ENCODE data around the gene JAML. TPM values are rescaled to one million over a fixed set of nuclear protein-coding genes. Genes with fewer than 3 reads are reported as not detected.

Gene JAML
- total RNA-seq, 4 donors from 2014 or later = 3.2 to 15.1 (median 8.0) TPM

DNA sequence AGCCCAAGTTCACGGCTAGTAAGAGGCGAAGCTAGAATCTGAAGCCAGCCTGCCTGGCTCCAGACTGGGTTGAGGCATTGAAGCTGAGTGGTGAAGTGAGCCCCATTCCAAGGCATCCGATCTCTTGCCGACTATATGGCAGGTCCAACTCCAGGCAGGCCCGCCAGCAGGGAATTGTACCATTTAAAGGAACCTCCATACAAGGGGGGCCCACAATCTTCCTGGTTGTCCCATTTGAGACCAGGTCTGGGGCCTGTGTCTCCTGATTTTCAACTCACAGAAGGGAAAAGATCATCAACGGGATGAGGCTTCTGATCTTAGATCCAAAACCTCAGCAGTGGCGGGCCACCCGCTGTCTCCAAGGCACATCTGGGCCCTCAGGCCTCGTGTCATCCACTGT is 52.5 kb downstream of the JAML start:
- Histone ChIP-seq H3K36me3 (no peaks in the 10 kb centered on the region), H3K4me1 (peaks cover 0 to 7% (median 2%) of the 10 kb centered on the region in 4 donors), H3K27me3 (peaks cover 37% of the 10 kb centered on the region), H3K4me3 (no peak overlapping the region), H3K9me3 (no peaks in the 10 kb centered on the region), H3K27ac (no peak overlapping the region)
- TF ChIP-seq, protein P1, sequence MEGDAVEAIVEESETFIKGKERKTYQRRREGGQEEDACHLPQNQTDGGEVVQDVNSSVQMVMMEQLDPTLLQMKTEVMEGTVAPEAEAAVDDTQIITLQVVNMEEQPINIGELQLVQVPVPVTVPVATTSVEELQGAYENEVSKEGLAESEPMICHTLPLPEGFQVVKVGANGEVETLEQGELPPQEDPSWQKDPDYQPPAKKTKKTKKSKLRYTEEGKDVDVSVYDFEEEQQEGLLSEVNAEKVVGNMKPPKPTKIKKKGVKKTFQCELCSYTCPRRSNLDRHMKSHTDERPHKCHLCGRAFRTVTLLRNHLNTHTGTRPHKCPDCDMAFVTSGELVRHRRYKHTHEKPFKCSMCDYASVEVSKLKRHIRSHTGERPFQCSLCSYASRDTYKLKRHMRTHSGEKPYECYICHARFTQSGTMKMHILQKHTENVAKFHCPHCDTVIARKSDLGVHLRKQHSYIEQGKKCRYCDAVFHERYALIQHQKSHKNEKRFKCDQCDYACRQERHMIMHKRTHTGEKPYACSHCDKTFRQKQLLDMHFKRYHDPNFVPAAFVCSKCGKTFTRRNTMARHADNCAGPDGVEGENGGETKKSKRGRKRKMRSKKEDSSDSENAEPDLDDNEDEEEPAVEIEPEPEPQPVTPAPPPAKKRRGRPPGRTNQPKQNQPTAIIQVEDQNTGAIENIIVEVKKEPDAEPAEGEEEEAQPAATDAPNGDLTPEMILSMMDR (IDR thresholded peaks at IDR 0.05) = no peak
- TF ChIP-seq EP300 (IDR thresholded peaks at IDR 0.05; ENCODE audit: low read depth) = no peak
- no peak for TF ChIP-seq POLR2AphosphoS5 (IDR thresholded peaks at IDR 0.05)
- no peak for TF ChIP-seq POLR2A (IDR thresholded peaks at IDR 0.05)
- 85 to 100% methylated on average over 2 to 9 of the region's 9 CpGs for WGBS, 2 donors (ENCODE audit: low coverage in 1 of 2)
- intact Hi-C loops (cut with DNase I; ENCODE audit: low total_unique reads) (no loop called here), in situ Hi-C loops (cut with MboI; ENCODE audit: low pct_ligation_motif_present in 1 of 4, low pct_unique_long_range_greater_than_20kb in 1 of 4, low sequenced_read_pairs in 3 of 4) (no loop called here)
- DNase-seq = no peak

DNA sequence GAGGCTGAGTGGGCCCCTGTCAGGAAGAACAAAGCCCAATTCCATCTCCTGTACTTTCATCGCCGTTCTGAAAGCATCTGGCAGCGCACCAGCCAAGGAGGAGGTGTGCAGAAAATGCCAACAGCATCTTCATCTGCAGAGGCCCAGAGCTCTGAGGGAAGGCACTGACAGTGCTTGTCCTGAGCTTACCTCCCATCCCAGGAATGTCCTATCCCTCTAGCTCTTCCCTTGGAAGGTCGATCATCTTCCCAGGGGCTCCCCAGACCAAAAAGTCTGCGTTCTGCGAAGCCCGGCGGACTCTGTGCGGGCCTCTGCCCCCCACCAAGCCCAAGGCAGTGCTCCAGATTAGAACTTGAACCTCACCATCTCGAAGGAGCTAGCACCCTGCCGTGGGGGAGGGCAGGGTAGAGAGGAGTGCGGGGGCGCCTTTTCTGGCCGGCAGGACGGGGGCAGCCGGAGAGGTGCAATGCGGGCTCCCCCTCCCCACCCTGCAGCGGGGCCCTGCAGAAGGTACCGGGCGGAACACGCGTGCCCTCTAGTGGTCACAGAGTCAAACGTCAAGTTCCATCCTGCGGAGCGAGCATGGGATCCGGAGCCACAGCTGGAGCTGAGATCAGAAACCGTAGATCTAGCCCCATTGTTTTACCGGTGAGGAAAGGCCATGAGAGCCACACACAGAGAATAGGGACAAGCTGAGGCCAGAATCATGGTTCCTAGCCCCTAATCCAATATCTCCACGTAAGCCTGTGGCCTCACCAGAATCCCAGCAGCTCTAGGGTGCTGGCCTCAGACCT is 53.3 kb downstream of the JAML start:
- no peaks in the 10 kb centered on the region for H3K36me3 ChIP-seq
- no peaks in the 10 kb centered on the region for H3K9me3 ChIP-seq
- in situ Hi-C loops (cut with MboI; ENCODE audit: low pct_ligation_motif_present in 1 of 4, low pct_unique_long_range_greater_than_20kb in 1 of 4, low sequenced_read_pairs in 3 of 4) (no loop called here), intact Hi-C loops (cut with DNase I; ENCODE audit: low total_unique reads) (loop anchor here (2.0 kb wide), 1 partner anchor 27 kb away; no protein-coding TSS in a partner anchor)
- H3K4me1 ChIP-seq = peaks cover 0 to 7% (median 2%) of the 10 kb centered on the region in 4 donors
- 7% methylated on average over 26 of the region's 29 CpGs; no CpG with 5 or more reads in 1 of the 2 donors for WGBS, 2 donors (ENCODE audit: low coverage in 1 of 2)
- no peak overlapping the region for H3K4me3 ChIP-seq
- TF ChIP-seq, protein P1 (IDR thresholded peaks at IDR 0.05) = peak; percentile 76 to 92 (median 89)
- TF ChIP-seq POLR2A (IDR thresholded peaks at IDR 0.05) = no peak
- peaks cover 28% of the 10 kb centered on the region for H3K27me3 ChIP-seq
- peak; percentile 72 for DNase-seq
- no peak overlapping the region for H3K27ac ChIP-seq

DNA sequence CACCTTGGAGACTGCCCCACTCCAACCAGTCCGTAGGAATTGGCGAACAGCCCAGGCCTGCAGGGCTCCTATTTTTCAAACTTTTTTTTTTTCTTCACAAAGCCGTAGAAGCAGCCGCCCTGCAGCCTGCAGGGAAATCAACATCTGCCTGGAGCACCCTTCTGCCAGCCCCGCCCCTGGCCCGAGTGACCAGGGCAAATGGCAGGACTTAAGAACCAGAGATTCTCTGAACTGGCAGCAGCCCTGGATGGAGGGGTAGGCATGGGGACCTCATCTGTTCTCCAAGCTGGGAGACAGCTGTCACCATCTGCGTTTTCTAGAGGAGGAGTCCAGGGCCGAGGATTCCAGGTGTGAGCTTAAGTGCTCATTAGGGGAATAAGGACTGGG is 53.9 kb downstream of the JAML start:
- H3K9me3 ChIP-seq = no peaks in the 10 kb centered on the region
- H3K27me3 ChIP-seq = peaks cover 23% of the 10 kb centered on the region
- no peak overlapping the region for H3K27ac ChIP-seq
- in situ Hi-C loops (cut with MboI; ENCODE audit: low pct_ligation_motif_present in 1 of 4, low pct_unique_long_range_greater_than_20kb in 1 of 4, low sequenced_read_pairs in 3 of 4) = no loop called here
- no peak for TF ChIP-seq POLR2A (IDR thresholded peaks at IDR 0.05)
- intact Hi-C loops (cut with DNase I; ENCODE audit: low total_unique reads) = loop anchor here (2.0 kb wide), 1 partner anchor 26 kb away; no protein-coding TSS in a partner anchor
- WGBS, 2 donors (ENCODE audit: low coverage in 1 of 2) = 54 to 100% methylated on average over 1 to 8 of the region's 8 CpGs
- peaks cover 0 to 5% (median 2%) of the 10 kb centered on the region in 4 donors for H3K4me1 ChIP-seq
- no peak overlapping the region for H3K4me3 ChIP-seq
- no peaks in the 10 kb centered on the region for H3K36me3 ChIP-seq
- no peak for DNase-seq

DNA sequence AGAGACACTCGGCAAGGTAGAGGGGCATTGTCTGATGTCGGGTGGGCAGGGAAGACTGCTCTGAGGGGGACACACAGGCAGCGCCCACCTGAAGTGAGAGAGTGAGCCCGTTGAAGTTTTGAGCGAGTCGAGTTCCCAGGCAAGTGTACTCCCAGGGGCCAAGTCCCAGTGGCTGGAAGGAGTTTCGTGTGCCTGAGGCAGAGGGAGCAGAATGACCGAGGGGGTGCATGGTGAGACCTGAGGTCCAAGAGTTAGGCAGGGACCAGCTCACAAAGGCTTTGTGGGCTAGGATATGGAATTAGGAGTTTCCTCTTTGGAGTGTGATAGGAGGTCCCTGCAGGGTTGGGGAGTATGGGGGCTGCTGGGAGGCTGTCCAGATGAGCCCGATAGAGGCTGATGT is 54.6 kb downstream of the JAML start:
- Histone ChIP-seq H3K9me3 (no peaks in the 10 kb centered on the region), H3K4me3 (no peak overlapping the region), H3K36me3 (no peaks in the 10 kb centered on the region), H3K27me3 (peaks cover 20% of the 10 kb centered on the region), H3K4me1 (peaks cover 0 to 5% (median 0%) of the 10 kb centered on the region in 4 donors), H3K27ac (no peak overlapping the region)
- WGBS, 2 donors (ENCODE audit: low coverage in 1 of 2) = 84% methylated on average over 9 of the region's 9 CpGs; no CpG with 5 or more reads in 1 of the 2 donors
- in situ Hi-C loops (cut with MboI; ENCODE audit: low pct_ligation_motif_present in 1 of 4, low pct_unique_long_range_greater_than_20kb in 1 of 4, low sequenced_read_pairs in 3 of 4) (no loop called here), intact Hi-C loops (cut with DNase I; ENCODE audit: low total_unique reads) (loop anchor here (2.0 kb wide), 1 partner anchor 25 kb away; no protein-coding TSS in a partner anchor)
- TF ChIP-seq, protein P1 (IDR thresholded peaks at IDR 0.05) = no peak
- no peak for DNase-seq
